H9 (cell line): ENCODE results near the gene ADORA3. TPM values are rescaled to one million over a fixed set of nuclear protein-coding genes. Genes with fewer than 3 reads are reported as not detected.

Source experiments
- DNase-seq: peaks from one replicate; pipeline ENCODE4 v3.0.0-alpha.2; 2017
- H2AFZ ChIP-seq: one replicate; pipeline ENCODE4 v1.6.1; 2013; ENCODE audit warnings: mild to moderate bottlenecking, low read length, control low read depth, moderate library complexity
- H2AK5ac ChIP-seq: 2 replicates; pipeline ENCODE4 v1.6.1; 2013; ENCODE audit warnings: low read length, control low read depth, mixed read lengths; ENCODE audit not compliant: insufficient read length
- H2BK120ac ChIP-seq: one replicate; pipeline ENCODE4 v1.6.1; 2013; ENCODE audit warnings: low read depth, mild to moderate bottlenecking, low read length, control low read depth, inconsistent platforms; ENCODE audit not compliant: poor library complexity, severe bottlenecking
- H2BK12ac ChIP-seq: 2 replicates; pipeline ENCODE4 v1.6.1; 2013; ENCODE audit warnings: low read length, control low read depth, mixed read lengths, low read depth; ENCODE audit not compliant: insufficient read length
- H2BK15ac ChIP-seq: 2 replicates; pipeline ENCODE4 v1.6.1; 2013; ENCODE audit warnings: low read depth, low read length, control low read depth
- H2BK20ac ChIP-seq: one replicate; pipeline ENCODE4 v1.6.1; 2013; ENCODE audit warnings: low read depth, mild to moderate bottlenecking, low read length, control low read depth, inconsistent platforms; ENCODE audit not compliant: poor library complexity, severe bottlenecking
- H2BK5ac ChIP-seq: 2 replicates; pipeline ENCODE4 v1.6.1; 2013; ENCODE audit warnings: low read length, control low read depth, mixed read lengths; ENCODE audit not compliant: insufficient read length
- H3K14ac ChIP-seq: 2 replicates; pipeline ENCODE4 v1.6.1; 2013; ENCODE audit warnings: low read length, control low read depth; ENCODE audit not compliant: insufficient read depth
- H3K18ac ChIP-seq: 2 replicates; pipeline ENCODE4 v1.6.1; 2013; ENCODE audit warnings: low read depth, mild to moderate bottlenecking, mixed read lengths, low read length, control low read depth; ENCODE audit not compliant: insufficient read length
- H3K23ac ChIP-seq: 2 replicates; pipeline ENCODE4 v1.6.1; 2013; ENCODE audit warnings: low read length, control low read depth, mixed read lengths, low read depth; ENCODE audit not compliant: insufficient read length
- H3K23me2 ChIP-seq: 2 replicates; pipeline ENCODE4 v1.6.1; 2013; ENCODE audit warnings: low read depth, mild to moderate bottlenecking, mixed read lengths, low read length, control low read depth; ENCODE audit not compliant: insufficient read length, poor library complexity, severe bottlenecking
- H3K27ac ChIP-seq: 2 replicates; pipeline ENCODE4 v1.5.1; 2013; ENCODE audit warnings: low read length, control low read depth, mixed read lengths, low read depth; ENCODE audit not compliant: insufficient read length
- H3K27me3 ChIP-seq: 2 replicates; pipeline ENCODE4 v1.6.1; 2013; ENCODE audit warnings: low read length, control low read depth, inconsistent platforms; ENCODE audit not compliant: insufficient read depth
- H3K4ac ChIP-seq: 2 replicates; pipeline ENCODE4 v1.6.1; 2013; ENCODE audit warnings: low read depth, mild to moderate bottlenecking, control low read depth, inconsistent platforms, low read length, moderate library complexity
- H3K4me1 ChIP-seq: 2 replicates; pipeline ENCODE4 v1.6.1; 2013; ENCODE audit warnings: low read length, control low read depth, inconsistent platforms; ENCODE audit not compliant: insufficient read depth
- H3K4me2 ChIP-seq: 2 replicates; pipeline ENCODE4 v1.6.1; 2013; ENCODE audit warnings: low read length, control low read depth, mixed read lengths; ENCODE audit not compliant: insufficient read length, insufficient read depth
- H3K56ac ChIP-seq: 2 replicates; pipeline ENCODE4 v1.6.1; 2013; ENCODE audit warnings: low read depth, mild to moderate bottlenecking, mixed read lengths, low read length, control low read depth; ENCODE audit not compliant: insufficient read length
- H3K79me1 ChIP-seq: 2 replicates; pipeline ENCODE4 v1.6.1; 2013; ENCODE audit warnings: low read depth, mild to moderate bottlenecking, moderate library complexity, low read length, control low read depth, inconsistent platforms; ENCODE audit not compliant: insufficient read depth, poor library complexity, severe bottlenecking
- H3K79me2 ChIP-seq: 2 replicates; pipeline ENCODE4 v1.6.1; 2013; ENCODE audit warnings: low read length, control low read depth, inconsistent platforms; ENCODE audit not compliant: insufficient read depth
- H3K9ac ChIP-seq: 2 replicates; pipeline ENCODE4 v1.6.1; 2013; ENCODE audit warnings: low read length, control low read depth, mixed read lengths; ENCODE audit not compliant: insufficient read length; ENCODE audit errors: extremely low read depth
- H3K9me3 ChIP-seq: one replicate; pipeline ENCODE4 v1.6.1; 2013; ENCODE audit warnings: low read depth, low read length, inconsistent platforms; ENCODE audit not compliant: control insufficient read depth
- H3T11ph ChIP-seq: one replicate; pipeline ENCODE4 v1.6.1; 2013; ENCODE audit warnings: mild to moderate bottlenecking, low read length, control low read depth, inconsistent platforms
- H4K20me1 ChIP-seq: one replicate; pipeline ENCODE4 v1.6.1; 2013; ENCODE audit not compliant: control insufficient read depth, insufficient read length, insufficient read depth
- H4K5ac ChIP-seq: 2 replicates; pipeline ENCODE4 v1.6.1; 2013; ENCODE audit warnings: low read depth, mild to moderate bottlenecking, mixed read lengths, low read length, control low read depth; ENCODE audit not compliant: insufficient read length
- H4K8ac ChIP-seq: replicated peaks from 2 replicates; pipeline ENCODE4 v1.6.1; 2013; ENCODE audit warnings: low read length, control low read depth, mixed read lengths, low read depth; ENCODE audit not compliant: insufficient read length
- H4K91ac ChIP-seq: 2 replicates; pipeline ENCODE4 v1.6.1; 2013; ENCODE audit warnings: low read depth, mild to moderate bottlenecking, moderate library complexity, mixed read lengths, low read length, control low read depth; ENCODE audit not compliant: insufficient read length
- H3K27ac Mint-ChIP-seq, 3 experiments: 2 replicates in 2 of 3; 3 replicates in 1 of 3; pipeline ENCODE4 v1.8.0; 2020 to 2021; ENCODE audit warnings: mixed read lengths in 3 of 3, mild to moderate bottlenecking in 1 of 3, moderate library complexity in 1 of 3
- H3K27me3 Mint-ChIP-seq: 2 replicates; pipeline ENCODE4 v1.8.0; 2021; ENCODE audit warnings: low read depth, mild to moderate bottlenecking, moderate library complexity, mixed read lengths
- H3K36me3 Mint-ChIP-seq, 3 experiments: 2 replicates in 2 of 3; 3 replicates in 1 of 3; pipeline ENCODE4 v1.8.0; 2020 to 2021; ENCODE audit warnings: low read depth in 3 of 3, mixed read lengths in 3 of 3; ENCODE audit not compliant: insufficient read depth in 1 of 3
- H3K4me1 Mint-ChIP-seq, 2 experiments: 2 replicates each; pipeline ENCODE4 v1.8.0; 2020; ENCODE audit warnings: mixed read lengths in 2 of 2
- H3K4me3 Mint-ChIP-seq, 2 experiments: 2 replicates in 1 of 2; 3 replicates in 1 of 2; pipeline ENCODE4 v1.8.0; 2020 to 2021; ENCODE audit warnings: mild to moderate bottlenecking in 2 of 2, mixed read lengths in 2 of 2, moderate library complexity in 1 of 2
- H3K9me3 Mint-ChIP-seq, 2 experiments: 2 replicates in 1 of 2; 3 replicates in 1 of 2; pipeline ENCODE4 v1.8.0; 2020; ENCODE audit warnings: mild to moderate bottlenecking in 2 of 2, mixed read lengths in 2 of 2, moderate library complexity in 1 of 2
- CTCF ChIP-seq: fragments of 200-600 bp; sonication (generic); conservative IDR thresholded peaks from 3 replicates; pipeline ENCODE4 v1.8.0; 2021; ENCODE audit warnings: antibody characterized with exemption, mild to moderate bottlenecking
- WGBS: extraction: QIAGEN DNeasy Blood & Tissue Kit; methylation state at CpG from one replicate; pipeline ENCODE4 v1.1.7; 2013; ENCODE audit warnings: missing lambda C conversion rate, low lambda C conversion rate, mixed read lengths; ENCODE audit not compliant: insufficient read length; ENCODE audit errors: extremely low coverage; 5-methylcytosine and 5-hydroxymethylcytosine counted together
- total RNA-seq: library from RNA; stranded (reverse); gene quantifications from 2 replicates; pipeline ENCODE4 v1.2.1, GENCODE V29; 2021

ADORA3 gene
- total RNA-seq, 1 experiment from 2014 or later, result not detected

GRCh38 chr1:111461765-111462164 lies 41.7 kb downstream of the ADORA3 start:
- H3K18ac ChIP-seq, result no peak overlapping the region
- Mint-ChIP-seq H3K36me3 (peaks cover 12 to 46% (median 32%) of the 10 kb centered on the region in 3 experiments; a peak in 6 of 7 replicates), H3K9me3 (no peaks in the 10 kb centered on the region), H3K27me3 (no peaks in the 10 kb centered on the region), H3K4me1 (no peaks in the 10 kb centered on the region), H3K27ac (no peak overlapping the region), H3K4me3 (no peak overlapping the region)
- H3K56ac ChIP-seq, result no peak overlapping the region
- no peak overlapping the region for H3K9ac ChIP-seq
- H2AK5ac ChIP-seq, result no peak overlapping the region
- no peak overlapping the region for H4K5ac ChIP-seq
- no peak overlapping the region for H2BK120ac ChIP-seq
- H2BK5ac ChIP-seq, result no peak overlapping the region
- no peak overlapping the region for H3T11ph ChIP-seq
- H3K4me2 ChIP-seq, result no peak overlapping the region
- H3K23ac ChIP-seq, result no peak overlapping the region
- H2BK12ac ChIP-seq, result no peak overlapping the region
- H3K4ac ChIP-seq, result no peak overlapping the region
- no peak overlapping the region for H3K14ac ChIP-seq
- no peak for DNase-seq
- no peak overlapping the region for H4K8ac ChIP-seq
- H4K20me1 ChIP-seq, result no peaks in the 10 kb centered on the region
- H3K79me1 ChIP-seq, result no peaks in the 10 kb centered on the region
- no peak overlapping the region for H4K91ac ChIP-seq
- H3K27me3 ChIP-seq, result no peaks in the 10 kb centered on the region
- no peaks in the 10 kb centered on the region for H3K23me2 ChIP-seq
- H3K27ac ChIP-seq, result no peak overlapping the region
- no peak for TF ChIP-seq CTCF
- H2BK15ac ChIP-seq, result no peak overlapping the region
- no peak overlapping the region for H2AFZ ChIP-seq
- no peak overlapping the region for H2BK20ac ChIP-seq
- no peaks in the 10 kb centered on the region for H3K79me2 ChIP-seq
- H3K4me1 ChIP-seq, result no peaks in the 10 kb centered on the region
- WGBS, result no CpG with 5 or more reads among the region's 6 CpGs
- no peaks in the 10 kb centered on the region for H3K9me3 ChIP-seq
